Lower leg skin (tissue), 4 donors: Measurements from ENCODE around the gene TSPYL6. TPM values are rescaled to one million over a fixed set of nuclear protein-coding genes. Genes with fewer than 3 reads are reported as not detected.

Source experiments
- DNase-seq, 2 donors: peaks; one replicate each; pipeline ENCODE4 v3.0.0-alpha.2; 2019; ENCODE audit warnings: low spot score in 2 of 2
- H3K4me3 ChIP-seq: fragments of 200-600 bp; sonication (generic); 2 replicates; pipeline ENCODE4 v1.5.1; 2017; ENCODE audit warnings: mild to moderate bottlenecking, low read depth; ENCODE audit not compliant: poor library complexity, severe bottlenecking
- CTCF ChIP-seq, 3 donors: fragments of 450-650 bp; IDR thresholded peaks; one replicate each; pipeline ENCODE4 v1.5.1; 2016; ENCODE audit warnings: antibody characterized with exemption in 3 of 3, mild to moderate bottlenecking in 3 of 3, moderate library complexity in 2 of 3
- POLR2A ChIP-seq, 2 donors: fragments of 450-650 bp; IDR thresholded peaks; one replicate each; pipeline ENCODE4 v1.6.1; 2016 to 2017; ENCODE audit warnings: antibody characterized with exemption in 2 of 2, mild to moderate bottlenecking in 1 of 2, moderate library complexity in 1 of 2
- WGBS, 2 donors: methylation state at CpG; one replicate each; pipeline ENCODE4 v1.1.5; 2018; 5-methylcytosine and 5-hydroxymethylcytosine counted together
- intact Hi-C: fragments of 100-400 bp; cut with DNase I; formaldehyde crosslinking; loops from one replicate; pipeline ENCODE4 v1.15.0; 2023; ENCODE audit warnings: low total_unique reads
- total RNA-seq, 4 donors: library from RNA; depleted of rRNA; stranded (reverse); fragments of >200 nt; gene quantifications; one replicate each; pipeline ENCODE4 v1.1.0, GENCODE V29; 2016

Gene TSPYL6
- total RNA-seq, 4 donors from 2014 or later = not detected

GRCh38 chr2:54237428-54237827 lies 18.6 kb downstream of the TSPYL6 start:
- DNase-seq = no peak
- TF ChIP-seq CTCF (IDR thresholded peaks at IDR 0.05) = no peak
- TF ChIP-seq POLR2A (IDR thresholded peaks at IDR 0.05) = no peak
- 93% methylated on average over 2 of the region's 2 CpGs for WGBS, 2 donors
- H3K4me3 ChIP-seq = no peak overlapping the region
- intact Hi-C loops = no loop called here

DNA sequence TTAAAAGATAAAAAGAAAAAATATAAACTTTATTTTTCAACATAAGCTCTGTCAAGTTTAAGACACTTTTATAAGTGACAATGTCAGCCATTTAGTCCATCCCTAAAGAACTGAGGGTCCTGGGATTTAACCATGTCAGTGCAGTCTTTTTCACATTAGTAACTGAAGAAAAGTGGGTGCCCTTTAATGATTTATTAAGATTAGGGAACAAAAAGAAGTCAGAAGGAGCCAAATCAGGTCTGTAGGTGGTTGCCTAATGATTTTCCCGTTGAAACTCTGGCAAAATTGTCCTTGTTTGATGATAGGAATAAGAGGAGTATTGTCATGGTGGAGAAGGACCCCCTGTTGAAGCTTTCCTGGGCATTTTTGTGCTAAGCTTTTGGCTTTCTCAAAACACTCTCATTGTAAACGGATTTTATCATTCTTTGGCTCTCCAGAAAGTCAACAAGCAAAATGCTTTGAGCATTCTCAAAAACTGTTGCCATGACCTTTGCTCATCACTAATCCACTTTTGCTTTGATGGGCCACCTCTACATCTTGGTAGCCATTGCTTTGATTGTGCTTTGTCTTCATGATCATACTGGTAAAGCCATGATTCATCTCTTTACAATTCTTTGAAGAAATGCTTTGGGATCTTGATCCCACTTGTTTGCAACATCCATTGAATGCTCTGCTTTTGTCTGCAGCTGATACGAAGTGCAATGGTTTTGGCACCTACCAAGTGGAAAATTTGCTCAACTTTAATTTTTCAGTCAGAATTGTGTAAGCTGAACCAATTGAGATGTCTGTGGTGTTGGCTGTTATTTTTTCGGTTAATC lies 22.0 kb downstream of the TSPYL6 start:
- intact Hi-C loops = no loop called here
- TF ChIP-seq CTCF (IDR thresholded peaks at IDR 0.05) (no peak), POLR2A (IDR thresholded peaks at IDR 0.05) (no peak)
- no peak for DNase-seq
- H3K4me3 ChIP-seq = no peak overlapping the region
- 47 to 65% methylated on average over 4 of the region's 4 CpGs for WGBS, 2 donors

- no peak overlapping the region for H3K4me3 ChIP-seq
- no peak for TF ChIP-seq CTCF (IDR thresholded peaks at IDR 0.05)
- TF ChIP-seq POLR2A (IDR thresholded peaks at IDR 0.05) = no peak
- WGBS, 2 donors = 89 to 90% methylated on average over 2 of the region's 2 CpGs
- no peak for DNase-seq
- intact Hi-C loops = no loop called here
These were observed 27.1 kb downstream of the TSPYL6 start for GRCh38 chr2:54228945-54229344.

GRCh38 chr2:54227798-54228197 lies 28.2 kb downstream of the TSPYL6 start:
- no peak for DNase-seq
- TF ChIP-seq POLR2A (IDR thresholded peaks at IDR 0.05) (no peak), CTCF (IDR thresholded peaks at IDR 0.05) (no peak)
- intact Hi-C loops = no loop called here
- no peak overlapping the region for H3K4me3 ChIP-seq

- no peak overlapping the region for H3K4me3 ChIP-seq
- intact Hi-C loops = no loop called here
- no peak for TF ChIP-seq POLR2A (IDR thresholded peaks at IDR 0.05)
- TF ChIP-seq CTCF (IDR thresholded peaks at IDR 0.05) = no peak
- WGBS, 2 donors = 65 to 71% methylated on average over 2 of the region's 2 CpGs
- no peak for DNase-seq
These were observed 29.8 kb downstream of the TSPYL6 start for GRCh38 chr2:54226260-54226659.

DNA sequence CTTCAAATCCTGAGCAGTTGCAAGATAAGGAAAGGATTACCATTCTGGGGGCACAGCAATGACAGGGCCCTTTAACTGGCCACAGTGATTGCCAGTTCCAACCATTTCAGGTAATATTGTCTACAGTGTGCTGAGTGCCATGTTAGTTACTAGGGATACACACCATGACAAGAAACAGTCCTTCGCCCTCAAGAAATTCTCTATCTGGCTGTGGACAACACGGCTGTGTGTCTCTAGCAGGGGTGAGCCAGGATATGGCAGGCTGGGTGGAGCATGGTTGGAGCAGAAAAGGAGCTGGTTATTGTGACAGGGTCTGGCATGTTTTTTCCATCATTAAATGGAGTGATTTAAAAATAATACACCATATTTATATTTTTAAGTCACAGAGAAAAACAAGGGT lies 31.0 kb downstream of the TSPYL6 start:
- H3K4me3 ChIP-seq = no peak overlapping the region
- no peak for DNase-seq
- TF ChIP-seq CTCF (IDR thresholded peaks at IDR 0.05) = no peak
- no peak for TF ChIP-seq POLR2A (IDR thresholded peaks at IDR 0.05)
- WGBS, 2 donors = 64 to 68% methylated on average over 2 of the region's 2 CpGs
- intact Hi-C loops = no loop called here
